ENCODE data around the gene INTS2.

DNA sequence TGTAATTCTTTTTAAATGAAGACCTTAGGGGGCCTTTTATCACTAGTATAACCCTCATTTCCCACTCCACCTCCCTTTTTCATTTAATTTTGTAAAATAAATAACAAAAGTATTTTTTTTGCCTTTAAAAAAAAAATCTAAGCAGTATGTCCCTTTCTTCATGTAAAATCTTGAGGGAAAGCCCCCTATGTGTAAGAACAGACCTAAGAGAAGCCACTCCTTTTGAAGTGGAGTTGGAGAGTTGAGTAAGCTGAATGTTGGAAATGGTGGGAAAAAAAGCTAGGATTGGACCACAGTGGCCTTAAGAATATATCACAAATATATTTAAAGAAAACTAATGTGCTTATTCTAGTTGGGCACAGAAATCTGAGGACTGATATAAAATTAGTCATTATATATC, 44.5 kb upstream of the INTS2 start:
- TF ChIP-seq POLR2AphosphoS5 (IDR thresholded peaks at IDR 0.05; ENCODE audit: low read depth) (no peak), GABPA (IDR thresholded peaks at IDR 0.05; ENCODE audit: low read depth) (no peak), SPI1 (IDR thresholded peaks at IDR 0.05; ENCODE audit: borderline replicate concordance, low read depth) (no peak)
- TF ChIP-seq, protein P1, sequence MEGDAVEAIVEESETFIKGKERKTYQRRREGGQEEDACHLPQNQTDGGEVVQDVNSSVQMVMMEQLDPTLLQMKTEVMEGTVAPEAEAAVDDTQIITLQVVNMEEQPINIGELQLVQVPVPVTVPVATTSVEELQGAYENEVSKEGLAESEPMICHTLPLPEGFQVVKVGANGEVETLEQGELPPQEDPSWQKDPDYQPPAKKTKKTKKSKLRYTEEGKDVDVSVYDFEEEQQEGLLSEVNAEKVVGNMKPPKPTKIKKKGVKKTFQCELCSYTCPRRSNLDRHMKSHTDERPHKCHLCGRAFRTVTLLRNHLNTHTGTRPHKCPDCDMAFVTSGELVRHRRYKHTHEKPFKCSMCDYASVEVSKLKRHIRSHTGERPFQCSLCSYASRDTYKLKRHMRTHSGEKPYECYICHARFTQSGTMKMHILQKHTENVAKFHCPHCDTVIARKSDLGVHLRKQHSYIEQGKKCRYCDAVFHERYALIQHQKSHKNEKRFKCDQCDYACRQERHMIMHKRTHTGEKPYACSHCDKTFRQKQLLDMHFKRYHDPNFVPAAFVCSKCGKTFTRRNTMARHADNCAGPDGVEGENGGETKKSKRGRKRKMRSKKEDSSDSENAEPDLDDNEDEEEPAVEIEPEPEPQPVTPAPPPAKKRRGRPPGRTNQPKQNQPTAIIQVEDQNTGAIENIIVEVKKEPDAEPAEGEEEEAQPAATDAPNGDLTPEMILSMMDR (IDR thresholded peaks at IDR 0.05; ENCODE audit: insufficient read depth, low read length), result no peak
- TF ChIP-seq, protein P2, sequence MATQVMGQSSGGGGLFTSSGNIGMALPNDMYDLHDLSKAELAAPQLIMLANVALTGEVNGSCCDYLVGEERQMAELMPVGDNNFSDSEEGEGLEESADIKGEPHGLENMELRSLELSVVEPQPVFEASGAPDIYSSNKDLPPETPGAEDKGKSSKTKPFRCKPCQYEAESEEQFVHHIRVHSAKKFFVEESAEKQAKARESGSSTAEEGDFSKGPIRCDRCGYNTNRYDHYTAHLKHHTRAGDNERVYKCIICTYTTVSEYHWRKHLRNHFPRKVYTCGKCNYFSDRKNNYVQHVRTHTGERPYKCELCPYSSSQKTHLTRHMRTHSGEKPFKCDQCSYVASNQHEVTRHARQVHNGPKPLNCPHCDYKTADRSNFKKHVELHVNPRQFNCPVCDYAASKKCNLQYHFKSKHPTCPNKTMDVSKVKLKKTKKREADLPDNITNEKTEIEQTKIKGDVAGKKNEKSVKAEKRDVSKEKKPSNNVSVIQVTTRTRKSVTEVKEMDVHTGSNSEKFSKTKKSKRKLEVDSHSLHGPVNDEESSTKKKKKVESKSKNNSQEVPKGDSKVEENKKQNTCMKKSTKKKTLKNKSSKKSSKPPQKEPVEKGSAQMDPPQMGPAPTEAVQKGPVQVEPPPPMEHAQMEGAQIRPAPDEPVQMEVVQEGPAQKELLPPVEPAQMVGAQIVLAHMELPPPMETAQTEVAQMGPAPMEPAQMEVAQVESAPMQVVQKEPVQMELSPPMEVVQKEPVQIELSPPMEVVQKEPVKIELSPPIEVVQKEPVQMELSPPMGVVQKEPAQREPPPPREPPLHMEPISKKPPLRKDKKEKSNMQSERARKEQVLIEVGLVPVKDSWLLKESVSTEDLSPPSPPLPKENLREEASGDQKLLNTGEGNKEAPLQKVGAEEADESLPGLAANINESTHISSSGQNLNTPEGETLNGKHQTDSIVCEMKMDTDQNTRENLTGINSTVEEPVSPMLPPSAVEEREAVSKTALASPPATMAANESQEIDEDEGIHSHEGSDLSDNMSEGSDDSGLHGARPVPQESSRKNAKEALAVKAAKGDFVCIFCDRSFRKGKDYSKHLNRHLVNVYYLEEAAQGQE (IDR thresholded peaks at IDR 0.05; ENCODE audit: insufficient replicate concordance, low read depth), result no peak
